Skin of body (tissue), 2 donors: ENCODE results near the gene AFF1. TPM values are rescaled to one million over a fixed set of nuclear protein-coding genes. Genes with fewer than 3 reads are reported as not detected.
"Not testable (repeated sequence)": the region's sequence is repeated elsewhere in the genome, so short reads cannot be mapped to it uniquely, and the experiment has no call there.

ENCODE experiments used
- DNase-seq: peaks from one replicate; lab custom pipeline; 2025; lab: John Stamatoyannopoulos, UW
- total RNA-seq: library from RNA; depleted of rRNA; stranded (reverse); fragments of >200 nt; gene quantifications from one replicate; pipeline ENCODE4 v1.2.3, GENCODE V29; 2014

Gene AFF1
- total RNA-seq, 1 donor from 2014 or later: 25.4 TPM

DNA sequence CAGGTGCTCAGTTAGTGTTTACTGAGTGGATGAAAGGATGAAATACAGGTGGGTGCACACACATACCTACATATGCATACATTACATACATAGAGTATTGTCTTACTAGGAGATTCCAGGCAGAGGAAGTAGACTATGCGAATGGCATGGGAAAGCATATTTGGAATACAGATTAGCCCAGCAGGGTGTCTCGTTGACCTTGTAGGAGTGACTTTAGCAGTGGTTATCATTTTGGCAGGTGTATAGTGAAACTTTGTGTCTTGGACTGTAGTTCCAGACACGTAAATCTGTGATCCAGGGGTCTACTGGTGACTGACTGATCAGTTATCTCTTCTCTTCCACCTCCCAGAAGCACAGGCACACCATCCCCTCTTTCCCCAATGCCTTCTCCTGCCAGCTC, 199.3 kb downstream of the AFF1 start:
- DNase-seq: no peak

DNA sequence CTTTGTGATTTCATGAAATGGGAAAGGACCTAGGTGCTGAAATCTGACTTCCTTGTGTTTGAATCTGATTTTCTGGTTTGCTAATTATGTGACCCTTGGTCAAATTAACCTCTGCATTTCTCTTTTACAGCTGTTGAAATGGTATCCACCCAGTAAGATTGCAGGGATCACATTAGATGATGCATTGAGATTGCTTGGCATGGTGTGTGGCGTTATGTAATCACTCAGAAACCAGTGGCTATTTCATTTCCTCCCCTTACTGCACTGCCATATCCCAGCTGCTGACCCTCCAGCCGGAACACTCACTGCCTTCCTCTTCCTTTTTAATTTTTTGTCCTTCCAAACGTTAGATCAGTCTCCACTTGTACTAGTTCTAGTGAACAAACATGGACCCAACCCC, 206.6 kb downstream of the AFF1 start:
- no peak for DNase-seq

DNA sequence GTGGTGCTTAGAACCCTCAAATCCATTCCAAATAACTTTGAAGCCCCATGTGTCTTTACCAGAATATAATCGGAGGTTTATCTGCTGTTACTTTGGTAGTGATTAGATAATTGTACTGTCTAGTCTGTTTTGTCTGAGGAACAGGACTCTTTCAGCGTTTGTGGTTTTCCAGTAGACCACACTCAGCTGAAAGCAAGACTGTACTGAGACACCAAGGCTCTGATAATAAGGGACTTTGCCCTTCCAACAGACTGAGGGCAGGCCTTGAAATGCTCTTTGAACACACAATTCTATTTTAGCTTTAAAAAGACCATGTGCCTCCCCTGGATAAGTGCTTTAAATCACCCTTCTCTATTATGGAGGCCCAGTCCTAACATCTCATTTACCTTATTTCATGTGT, 209.5 kb downstream of the AFF1 start:
- DNase-seq: no peak

DNA sequence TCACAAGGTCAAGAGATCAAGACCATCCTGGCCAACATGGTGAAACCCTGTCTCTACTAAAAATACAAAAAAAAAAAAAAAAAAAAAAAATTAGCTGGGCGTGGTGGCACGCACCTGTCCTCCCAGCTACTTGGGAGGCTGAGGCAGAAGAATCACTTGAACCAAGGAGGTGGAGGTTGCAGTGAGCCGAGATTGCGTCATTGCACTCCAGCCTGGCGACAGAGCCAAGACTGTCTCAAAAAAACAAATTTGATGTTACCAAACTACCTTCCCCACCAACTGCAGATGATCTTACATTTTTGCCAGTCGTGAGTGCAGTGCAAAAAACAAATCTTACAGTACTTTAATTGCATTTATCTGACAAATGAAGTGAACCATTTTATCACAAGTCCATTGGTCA, 211.1 kb downstream of the AFF1 start:
- DNase-seq: not testable (repeated sequence)

DNA sequence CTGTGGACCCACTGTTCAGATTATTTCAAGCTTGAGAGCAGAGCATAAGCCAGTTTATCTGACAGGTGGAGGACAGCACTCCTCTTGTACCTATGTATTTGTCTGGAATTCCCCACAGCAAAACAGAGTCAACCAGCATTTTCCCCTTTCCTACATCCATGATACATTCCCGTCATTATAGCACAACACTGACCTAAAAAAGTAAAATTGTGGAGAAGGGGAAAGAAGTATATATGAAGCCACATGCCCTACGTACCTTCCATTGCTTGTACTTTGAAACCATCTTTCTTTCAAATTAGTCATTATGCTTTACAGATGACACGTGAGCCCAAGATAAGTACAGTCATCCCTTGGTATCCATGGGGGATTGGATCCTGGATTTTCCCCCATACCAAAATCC, 212.3 kb downstream of the AFF1 start:
- no peak for DNase-seq

DNA sequence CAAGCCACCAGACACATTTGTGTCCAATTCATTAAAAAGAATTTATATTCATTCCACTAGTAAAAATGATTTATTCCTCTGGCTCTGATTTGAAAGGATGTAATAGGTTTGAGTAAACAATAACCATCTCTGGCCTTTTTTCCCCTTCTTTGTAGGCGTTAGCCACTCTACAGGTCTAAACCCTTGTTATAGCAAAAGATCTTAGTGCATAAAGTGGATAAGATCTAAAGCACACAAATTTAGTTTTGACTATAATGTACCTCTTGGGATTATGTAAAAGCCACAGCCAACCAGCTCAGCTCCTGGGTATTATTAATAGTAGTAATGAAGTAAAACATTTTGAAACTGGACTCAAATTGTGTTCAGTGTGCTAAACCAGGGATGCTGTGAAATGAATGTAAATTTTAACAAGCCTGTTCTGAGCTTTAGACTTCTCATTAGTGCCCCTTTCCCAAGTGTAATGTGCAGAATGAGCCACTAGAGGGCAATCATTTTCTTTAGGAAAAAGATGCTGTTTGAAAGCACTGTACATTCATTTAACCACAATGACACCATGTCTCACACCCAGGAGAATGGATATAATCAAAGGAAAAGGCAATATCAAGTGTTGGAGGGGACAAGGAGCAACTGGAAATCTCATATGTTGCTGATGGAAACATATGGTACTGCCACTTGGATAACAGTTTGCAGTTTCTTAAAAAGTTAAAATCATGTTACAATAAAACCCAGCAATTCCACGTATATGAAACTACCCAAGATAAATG, 215.9 kb downstream of the AFF1 start:
- DNase-seq: peak; percentile 51

DNA sequence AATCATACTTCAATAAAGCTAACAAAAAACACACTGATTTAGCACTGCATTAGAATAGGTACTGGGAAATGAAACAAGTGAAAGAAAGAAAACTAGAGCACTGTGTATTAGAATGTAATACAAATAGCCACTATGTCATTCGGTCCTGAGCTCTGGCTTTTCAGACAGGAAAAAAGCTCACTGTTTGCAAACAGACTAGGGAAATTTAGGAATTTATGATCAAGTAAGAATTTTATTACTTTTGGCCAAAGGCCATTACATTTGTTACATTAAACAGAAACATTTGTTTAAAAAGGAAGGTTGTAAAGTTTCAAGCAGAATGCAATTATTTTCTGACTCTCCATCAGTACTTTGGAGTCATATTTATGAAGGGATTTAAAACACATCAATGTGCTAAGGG, 216.9 kb downstream of the AFF1 start:
- peak; percentile 43 for DNase-seq

DNA sequence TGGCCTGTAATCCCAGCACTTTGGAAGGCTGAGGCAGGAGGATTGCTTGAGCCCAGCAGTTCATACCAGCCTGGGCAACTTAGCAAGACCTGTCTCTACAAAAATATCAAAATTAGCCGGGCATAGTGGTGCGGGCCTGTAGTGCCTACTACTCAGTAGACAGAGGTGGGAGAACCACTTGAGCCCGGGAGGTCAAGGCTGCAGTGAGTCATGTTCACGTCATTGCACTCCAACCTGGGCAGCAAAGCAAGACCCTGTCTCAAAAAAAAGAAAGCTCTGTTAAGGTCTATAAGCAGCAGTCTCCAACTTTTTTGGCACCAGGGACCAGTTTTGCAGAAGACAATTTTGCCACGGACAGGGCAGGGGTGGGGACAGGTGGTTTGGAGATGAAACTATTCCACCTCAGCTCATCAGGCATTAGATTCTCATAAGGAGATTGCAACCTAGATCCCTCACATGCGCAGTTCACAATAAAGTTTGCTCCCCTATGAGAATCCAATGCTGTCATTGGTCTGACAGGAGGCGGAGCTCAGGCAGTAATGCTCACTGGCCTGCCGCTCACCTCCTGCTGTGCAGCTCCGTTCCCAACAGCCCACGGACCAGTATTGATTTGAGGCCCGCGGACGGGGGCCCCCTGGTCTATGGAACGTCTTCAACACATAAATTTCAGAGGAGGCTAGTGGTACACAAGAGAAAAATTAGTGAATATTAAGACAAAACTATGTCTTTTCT, 217.7 kb downstream of the AFF1 start:
- DNase-seq: no peak

DNA sequence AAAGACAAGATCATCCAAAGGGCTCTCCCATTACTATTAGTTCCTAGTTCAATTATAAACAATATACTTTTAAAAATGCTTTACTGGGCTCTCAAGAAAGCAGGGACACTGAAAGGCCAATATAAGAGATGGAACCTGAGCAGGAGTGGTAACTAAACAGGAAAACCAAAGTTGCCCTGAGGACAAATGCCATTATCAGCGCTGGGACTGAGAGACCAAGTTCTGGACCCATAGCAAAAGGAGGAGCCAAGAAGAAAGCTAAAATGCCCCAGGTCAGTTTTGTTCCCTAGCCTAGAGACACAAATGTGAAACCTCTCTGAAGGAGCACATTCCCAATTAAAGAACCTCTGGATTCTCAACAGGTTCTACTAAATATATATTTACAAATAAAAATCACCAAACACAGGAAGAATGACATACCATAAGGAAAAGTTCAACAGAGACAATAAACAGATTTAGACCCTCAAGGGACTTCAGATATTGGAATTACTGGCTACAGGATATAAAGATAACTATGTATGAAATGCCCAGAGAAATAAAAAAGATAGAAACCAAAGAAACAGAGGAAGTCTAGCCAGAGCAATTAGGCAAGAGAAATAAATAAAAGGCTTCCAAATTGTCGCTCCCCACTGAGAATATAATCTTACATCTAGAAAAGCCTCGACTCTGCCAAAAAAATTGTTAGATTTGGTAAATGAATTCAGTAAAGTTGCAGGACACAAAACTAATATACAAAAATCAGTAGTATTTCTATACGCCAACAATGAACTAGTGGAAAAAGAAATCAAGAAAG, 218.5 kb downstream of the AFF1 start:
- DNase-seq: no peak

DNA sequence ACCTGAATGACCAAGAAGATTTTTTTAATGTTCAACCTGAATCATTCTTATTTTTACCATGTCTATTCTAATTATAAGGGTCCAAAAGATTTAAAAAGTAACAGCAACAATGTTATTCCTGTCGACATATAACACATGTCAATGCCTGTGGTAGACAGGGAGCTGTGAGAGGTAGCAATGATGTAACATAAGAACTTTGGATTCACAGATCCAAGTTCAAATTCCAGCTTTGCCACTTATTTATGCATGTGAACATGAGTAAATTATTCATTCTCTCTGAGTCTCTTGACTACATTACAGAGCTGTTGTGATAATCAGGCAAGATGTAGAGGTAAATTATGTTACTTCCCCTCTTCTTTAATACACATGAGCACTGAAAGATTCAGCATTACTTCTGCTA, 231.1 kb downstream of the AFF1 start:
- no peak for DNase-seq

DNA sequence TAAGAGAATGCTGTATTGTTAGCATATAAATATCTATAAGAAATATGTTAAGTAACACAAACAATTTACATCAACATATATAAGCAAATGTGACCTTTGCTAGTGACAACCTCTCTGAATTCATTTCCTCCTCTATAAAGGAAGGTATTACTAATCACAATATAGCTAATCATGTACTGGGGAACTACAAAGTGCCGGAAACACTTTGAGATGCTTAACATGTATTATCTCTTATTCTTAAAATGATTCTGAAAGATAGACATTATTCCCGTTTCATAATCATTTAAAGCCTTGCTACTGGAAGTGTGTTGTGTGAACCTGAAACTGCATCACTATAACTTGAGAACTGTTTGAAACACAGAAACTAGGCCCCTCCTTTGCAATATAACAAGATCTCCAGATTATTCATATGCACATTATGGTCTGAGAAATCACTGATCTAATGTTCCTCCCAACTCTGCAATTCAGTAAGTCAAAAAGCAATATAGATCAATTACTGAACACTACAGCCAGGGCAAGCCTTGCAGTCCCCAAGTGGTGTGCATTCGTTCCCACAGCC, 231.6 kb downstream of the AFF1 start:
- DNase-seq: no peak

DNA sequence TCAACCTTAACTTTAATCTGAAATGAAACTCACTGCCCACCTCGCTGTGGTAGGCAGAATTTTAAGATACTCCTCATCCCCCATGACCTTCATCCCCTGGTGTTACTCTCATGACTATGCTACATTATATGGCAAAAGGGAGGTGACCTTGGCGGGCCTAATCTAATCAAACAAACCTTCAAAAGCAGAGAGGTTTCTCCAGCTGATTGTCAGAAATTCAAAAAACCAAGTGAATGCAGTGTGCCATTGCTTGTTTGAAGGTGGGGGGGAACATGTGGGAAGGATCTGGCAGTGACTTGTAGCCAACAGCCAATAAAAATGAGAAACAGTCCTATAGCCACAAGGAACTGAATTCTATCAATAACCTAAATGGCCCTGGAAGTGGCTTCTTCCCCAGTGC, 237.1 kb downstream of the AFF1 start:
- DNase-seq: no peak

DNA sequence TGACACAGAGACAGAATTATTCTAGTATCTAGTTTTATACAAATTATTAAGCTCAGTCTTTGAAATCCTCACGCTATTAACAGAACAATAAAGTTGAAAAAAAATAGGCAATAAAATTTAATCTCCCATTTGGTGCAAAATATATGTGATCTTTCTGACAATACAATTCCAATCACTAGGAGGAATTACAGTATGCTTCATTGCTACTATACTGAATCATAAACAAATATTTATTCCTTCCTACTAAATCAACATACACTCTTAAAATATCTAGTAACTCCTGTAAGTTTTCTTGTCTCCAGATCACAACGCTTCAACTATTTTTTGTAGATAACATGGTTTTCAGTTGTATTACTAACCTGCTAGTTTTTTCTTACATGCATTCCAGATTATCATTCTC, 239.9 kb downstream of the AFF1 start:
- no peak for DNase-seq

DNA sequence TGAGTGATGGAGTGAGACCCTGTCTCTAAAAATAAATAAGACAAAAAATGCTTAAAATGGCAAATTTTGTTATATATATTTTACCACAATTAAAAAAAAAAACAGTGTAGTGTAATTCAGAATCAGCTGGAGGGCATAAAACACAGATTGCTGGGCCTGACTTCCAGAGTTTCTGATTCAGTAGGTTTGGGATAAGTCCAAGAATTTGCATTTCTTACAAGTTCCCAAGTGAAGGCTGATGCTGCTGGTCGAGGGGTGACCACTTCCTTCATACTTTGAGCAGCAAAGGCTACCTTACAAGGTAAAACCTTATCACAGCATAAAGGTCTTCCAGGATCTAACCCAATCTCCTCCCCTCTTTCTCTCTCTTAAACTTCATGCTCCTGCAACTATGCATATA, 244.9 kb downstream of the AFF1 start:
- no peak for DNase-seq

DNA sequence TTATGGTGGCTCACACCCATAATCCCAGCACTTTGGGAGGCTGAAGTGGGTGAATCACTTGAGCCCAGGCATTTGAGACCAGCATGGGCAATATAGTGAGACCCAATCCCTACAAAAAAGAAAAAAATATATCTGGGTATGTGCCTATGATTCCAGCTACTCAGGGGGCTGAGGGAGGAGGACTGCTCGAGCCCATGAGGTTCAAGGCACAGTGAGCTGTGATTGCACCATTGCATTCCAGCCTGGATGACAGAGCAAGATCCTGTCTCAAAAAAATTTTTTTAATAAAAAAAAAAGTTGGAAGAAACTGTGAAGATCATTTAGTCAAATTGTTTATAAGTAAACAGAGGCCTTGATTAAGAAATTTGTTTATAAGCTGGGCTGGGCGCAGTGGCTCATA, 246.0 kb downstream of the AFF1 start:
- no peak for DNase-seq

DNA sequence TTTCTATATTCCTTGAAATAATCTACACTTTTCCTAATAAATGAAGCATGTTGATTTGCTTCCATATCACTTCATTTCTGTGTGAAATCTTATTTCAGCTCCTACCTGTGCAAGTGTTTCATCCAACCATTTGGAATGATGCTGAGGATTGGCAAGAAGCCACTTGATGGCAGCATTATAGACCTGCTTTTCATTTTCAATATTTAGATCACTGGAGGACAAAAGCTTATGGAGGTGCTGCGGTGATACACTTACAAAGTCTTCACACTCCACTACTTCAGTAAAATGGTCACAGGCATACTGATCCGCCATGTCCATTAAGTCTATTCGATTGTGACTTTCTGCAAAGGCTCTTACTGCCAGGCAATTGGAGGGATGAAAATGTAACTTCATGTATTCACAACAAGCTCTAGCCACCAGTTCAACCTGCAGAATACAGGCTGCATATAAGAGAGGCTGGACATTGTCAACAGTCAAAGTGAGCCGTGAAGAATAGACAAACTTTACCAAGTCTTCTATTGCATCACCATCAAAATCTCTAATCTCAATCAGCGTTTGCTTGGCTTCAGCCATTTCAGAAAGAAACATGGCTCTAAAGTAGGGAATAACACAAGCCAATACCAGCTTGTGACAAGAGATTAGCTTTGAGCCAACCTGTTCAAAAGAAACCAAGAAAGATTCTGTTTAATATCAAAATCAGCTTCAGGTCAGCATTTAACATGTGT, 250.5 kb downstream of the AFF1 start:
- DNase-seq: no peak

DNA sequence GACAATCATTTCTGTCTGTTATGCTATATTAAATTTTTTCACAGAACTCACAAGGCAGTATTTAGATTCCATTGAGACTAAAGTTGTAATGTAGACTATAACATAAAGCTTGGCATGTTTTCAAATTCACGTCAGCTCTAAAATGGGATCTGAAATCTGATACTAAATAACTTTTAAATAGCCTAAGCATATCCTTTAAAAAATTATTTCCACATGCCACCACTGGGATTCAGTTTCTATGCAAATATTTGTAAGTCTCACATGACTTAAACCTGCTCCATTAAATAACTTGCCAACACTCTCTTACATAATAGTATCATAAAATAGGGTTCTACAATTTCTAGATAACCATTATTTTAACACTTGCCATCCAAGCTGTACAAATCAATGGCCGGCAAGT, 253.2 kb downstream of the AFF1 start:
- DNase-seq: peak; percentile 78

DNA sequence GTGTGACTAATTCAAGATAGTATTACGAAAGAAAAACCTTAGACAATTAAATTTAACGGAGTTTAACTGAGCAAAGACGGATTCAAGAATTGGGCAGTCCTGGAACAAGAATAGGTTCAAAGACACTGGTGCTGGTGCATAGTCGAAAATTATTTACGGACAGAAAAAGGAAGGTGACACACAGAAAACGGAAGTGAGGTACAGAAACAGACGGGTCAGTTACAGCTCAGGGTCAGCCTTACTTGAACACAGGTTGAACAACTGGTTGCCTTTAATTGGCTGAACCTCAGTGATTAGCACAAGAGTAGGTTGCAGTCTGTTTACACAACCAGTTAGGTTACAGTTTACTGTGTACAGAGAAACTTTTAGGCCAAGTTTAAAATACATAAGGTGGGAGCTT, 254.1 kb downstream of the AFF1 start:
- no peak for DNase-seq
